Progenitor cell of endocrine pancreas (in vitro differentiated cells): ENCODE results near the gene FRS2. TPM values are rescaled to one million over a fixed set of nuclear protein-coding genes. Genes with fewer than 3 reads are reported as not detected.

Source experiments
- DNase-seq: peaks from one replicate; pipeline ENCODE4 v3.0.0; 2021; ENCODE audit warnings: low spot score; ENCODE audit not compliant: unreplicated experiment
- H3K27ac Mint-ChIP-seq: 2 replicates; pipeline ENCODE4 v1.8.0; 2021; ENCODE audit warnings: mild to moderate bottlenecking, moderate library complexity, mixed read lengths
- H3K27me3 Mint-ChIP-seq: 2 replicates; pipeline ENCODE4 v1.8.0; 2021; ENCODE audit warnings: mixed read lengths
- H3K36me3 Mint-ChIP-seq: 2 replicates; pipeline ENCODE4 v1.8.0; 2022; ENCODE audit warnings: mixed read lengths; ENCODE audit not compliant: insufficient read depth
- H3K4me1 Mint-ChIP-seq: 2 replicates; pipeline ENCODE4 v1.8.0; 2021; ENCODE audit warnings: low read depth, mixed read lengths
- H3K4me3 Mint-ChIP-seq: 2 replicates; pipeline ENCODE4 v1.8.0; 2021; ENCODE audit warnings: low read depth, mild to moderate bottlenecking, moderate library complexity, mixed read lengths
- H3K9me3 Mint-ChIP-seq: 2 replicates; pipeline ENCODE4 v1.8.0; 2021; ENCODE audit warnings: low read depth, mixed read lengths
- CTCF ChIP-seq: fragments of 200-600 bp; sonication (generic); IDR thresholded peaks from one replicate; pipeline ENCODE4 v1.5.0; 2021; ENCODE audit warnings: antibody characterized with exemption, mild to moderate bottlenecking; ENCODE audit not compliant: unreplicated experiment
- total RNA-seq: library from RNA; stranded (reverse); gene quantifications from 2 replicates; pipeline ENCODE4 v1.2.1, GENCODE V29; 2021

The FRS2 gene
- total RNA-seq, 1 donor from 2014 or later = 42.6 TPM

- H3K27ac Mint-ChIP-seq = peak overlapping the region; percentile 100
These were observed 865 bp downstream of the FRS2 start for GRCh38 chr12:69471076-69471430.

GRCh38 chr12:69471667-69472385 is 1.6 kb downstream of the FRS2 start:
- Mint-ChIP-seq H3K36me3 (no peaks in the 10 kb centered on the region), H3K4me3 (peak overlapping the region; percentile 98), H3K9me3 (no peaks in the 10 kb centered on the region), H3K27ac (peak overlapping the region; percentile 67), H3K4me1 (peaks cover 51% of the 10 kb centered on the region), H3K27me3 (no peaks in the 10 kb centered on the region)
- no peak for DNase-seq
- no peak for TF ChIP-seq CTCF

More at GRCh38 chr12:69471076-69471430, 865 bp downstream of the FRS2 start:
- H3K4me3 Mint-ChIP-seq = peak overlapping the region; percentile 98
- DNase-seq = no peak
- H3K4me1 Mint-ChIP-seq = peaks cover 46% of the 10 kb centered on the region
- H3K27me3 Mint-ChIP-seq = no peaks in the 10 kb centered on the region
- H3K36me3 Mint-ChIP-seq = no peaks in the 10 kb centered on the region
- no peaks in the 10 kb centered on the region for H3K9me3 Mint-ChIP-seq
- TF ChIP-seq CTCF = no peak

DNA sequence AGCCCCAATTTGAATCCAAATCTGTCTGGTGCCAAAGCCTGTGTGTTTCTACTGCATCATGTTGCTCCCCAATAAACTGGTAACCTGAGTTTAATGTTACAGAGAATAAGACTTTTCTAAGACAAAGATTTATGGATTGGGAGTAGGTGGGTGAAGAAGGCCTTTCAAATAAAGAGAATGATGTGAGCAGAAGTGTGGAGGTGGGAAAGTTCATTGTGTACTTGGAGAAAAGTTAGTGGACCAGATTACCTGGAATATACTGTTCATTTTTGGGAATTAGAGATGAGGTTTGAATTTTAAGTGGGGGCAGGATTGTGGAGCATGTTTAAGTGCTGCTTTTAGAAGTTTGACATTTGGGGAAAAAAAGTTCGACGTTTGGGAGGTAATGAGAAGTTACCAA is 3.1 kb downstream of the FRS2 start:
- Mint-ChIP-seq H3K27me3 (no peaks in the 10 kb centered on the region), H3K36me3 (no peaks in the 10 kb centered on the region), H3K4me1 (peaks cover 51% of the 10 kb centered on the region), H3K27ac (peak overlapping the region; percentile 11), H3K9me3 (no peaks in the 10 kb centered on the region), H3K4me3 (peak overlapping the region; percentile 1)
- no peak for DNase-seq
- no peak for TF ChIP-seq CTCF

- Mint-ChIP-seq H3K36me3 (no peaks in the 10 kb centered on the region), H3K9me3 (no peaks in the 10 kb centered on the region), H3K4me3 (no peak overlapping the region), H3K27me3 (no peaks in the 10 kb centered on the region), H3K27ac (peak overlapping the region; percentile 35), H3K4me1 (peaks cover 54% of the 10 kb centered on the region)
- no peak for DNase-seq
- TF ChIP-seq CTCF = no peak
These were observed 4.3 kb downstream of the FRS2 start for GRCh38 chr12:69474456-69474855.

DNA sequence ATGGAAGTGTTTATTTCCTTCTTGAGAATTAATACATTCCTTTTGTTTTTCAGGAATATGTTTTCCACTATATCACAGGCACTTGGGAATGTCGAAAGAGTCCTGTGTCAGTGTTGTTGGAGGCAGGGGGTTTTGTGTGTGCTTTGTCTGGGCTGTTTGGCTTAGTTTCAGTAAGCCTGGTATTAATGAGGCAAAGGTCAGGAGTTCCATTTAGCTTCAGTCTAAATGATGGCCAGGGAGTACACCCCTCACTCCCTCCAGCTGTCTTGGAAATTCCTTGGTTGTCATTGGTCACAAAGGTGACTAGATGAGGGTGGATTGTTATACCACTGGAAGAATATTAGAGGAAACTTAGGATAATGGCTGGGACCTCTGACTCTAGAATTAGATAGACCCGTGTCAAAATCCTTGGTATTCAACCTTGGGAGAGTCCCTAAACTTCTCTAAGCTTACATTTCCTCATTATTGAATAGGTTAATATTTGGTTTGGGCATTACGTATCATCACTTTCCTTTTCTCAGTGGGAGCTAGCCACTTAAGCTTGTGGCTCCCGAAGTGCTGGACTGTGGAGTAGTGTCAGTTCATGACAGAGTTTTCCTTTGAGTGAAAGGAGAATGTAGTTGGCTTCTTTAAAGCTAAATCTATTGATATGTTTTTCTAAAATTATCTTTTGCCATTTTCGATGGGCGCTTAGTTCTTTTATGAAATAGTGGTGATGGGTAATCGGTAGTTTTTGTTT is 5.2 kb downstream of the FRS2 start:
- H3K27ac Mint-ChIP-seq = peak overlapping the region; percentile 93
- no peaks in the 10 kb centered on the region for H3K36me3 Mint-ChIP-seq
- H3K9me3 Mint-ChIP-seq = no peaks in the 10 kb centered on the region
- peaks cover 57% of the 10 kb centered on the region for H3K4me1 Mint-ChIP-seq
- H3K4me3 Mint-ChIP-seq = peak overlapping the region; percentile 43
- H3K27me3 Mint-ChIP-seq = no peaks in the 10 kb centered on the region
- no peak for DNase-seq
- TF ChIP-seq CTCF = no peak
